ENCODE results near the gene SIRT3.

The SIRT3 gene

DNA sequence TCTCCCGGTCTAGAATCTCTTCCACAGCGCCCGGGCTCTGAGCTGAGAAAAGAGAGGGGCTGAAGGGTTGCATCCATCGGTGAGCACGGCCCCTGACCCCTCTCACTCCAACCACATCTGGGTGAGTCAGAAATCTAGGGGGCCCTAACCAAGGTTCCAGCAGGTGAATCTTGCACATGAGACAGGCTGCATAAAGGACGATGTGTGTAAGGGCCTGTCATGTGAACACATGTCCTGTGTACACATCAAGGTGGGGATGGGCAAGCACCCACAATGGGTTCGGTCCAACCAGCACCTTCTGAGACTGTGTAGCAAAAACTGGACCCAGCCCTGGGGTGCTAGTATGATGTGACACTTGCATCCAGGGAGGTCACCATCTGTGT, 30.1 kb downstream of the SIRT3 start:
- Histone ChIP-seq H3K27ac (no peak overlapping the region), H3K36me3 (ENCODE audit: insufficient read depth, low read length) (peaks cover 18% of the 10 kb centered on the region), H3K9me3 (ENCODE audit: low read depth, low read length) (no peaks in the 10 kb centered on the region), H3K4me3 (peak overlapping the region; percentile 96), H3K9ac (ENCODE audit: insufficient read length) (peak overlapping the region; percentile 97)
- TF ChIP-seq EZH2 (IDR thresholded peaks at IDR 0.05) (no peak), FOXP2 (optimal IDR thresholded peaks at IDR 0.05; ENCODE audit: control extremely low read depth, extremely low read length, insufficient read depth) (no peak), POLR2AphosphoS5 (IDR thresholded peaks at IDR 0.05; ENCODE audit: borderline replicate concordance, low read depth, low read length) (no peak)
- DNase-seq (ENCODE audit: low read depth, low spot score): no peak

DNA sequence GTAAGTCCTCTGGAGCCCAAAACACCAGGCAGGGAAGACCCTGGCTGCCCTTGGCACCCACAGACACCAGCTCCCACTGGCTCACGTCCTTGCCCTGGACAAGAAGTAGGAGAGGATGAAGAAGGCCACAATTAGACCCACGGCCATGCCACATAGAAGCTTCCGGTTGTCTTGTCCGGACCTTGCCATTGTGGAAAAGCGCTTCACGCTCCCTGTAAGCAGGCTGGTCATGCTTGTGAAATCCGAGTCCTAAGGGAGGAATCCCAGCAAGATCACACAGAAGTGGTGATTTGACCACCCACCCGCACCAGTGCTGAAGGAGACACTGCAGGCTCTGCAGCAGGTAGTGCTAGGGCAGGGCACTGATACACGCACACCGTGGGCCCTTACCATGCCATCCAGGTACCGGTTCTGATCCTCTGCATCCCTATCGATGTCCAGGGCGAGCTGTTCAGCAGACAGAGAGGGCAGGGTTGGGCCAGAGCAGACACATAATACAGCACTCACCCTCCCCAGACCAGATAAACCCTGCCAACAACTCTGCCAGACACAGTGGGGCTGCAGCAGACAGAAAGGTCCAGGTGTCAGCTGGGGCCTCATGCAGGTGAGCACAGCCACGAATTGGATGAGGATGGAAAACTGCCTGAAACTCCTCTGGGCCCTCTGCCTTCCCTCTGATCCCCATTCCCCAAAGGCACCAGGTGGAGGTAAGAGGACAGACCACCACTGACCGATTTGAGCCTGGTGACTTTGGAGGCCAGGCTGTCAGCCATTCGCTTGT, 30.7 kb downstream of the SIRT3 start:
- H3K27ac ChIP-seq: no peak overlapping the region
- TF ChIP-seq EZH2 (IDR thresholded peaks at IDR 0.05) (no peak), FOXP2 (optimal IDR thresholded peaks at IDR 0.05; ENCODE audit: control extremely low read depth, extremely low read length, insufficient read depth) (no peak), POLR2AphosphoS5 (IDR thresholded peaks at IDR 0.05; ENCODE audit: borderline replicate concordance, low read depth, low read length) (no peak)
- DNase-seq (ENCODE audit: low read depth, low spot score): no peak
- H3K36me3 ChIP-seq (ENCODE audit: insufficient read depth, low read length): peaks cover 12% of the 10 kb centered on the region
- H3K9me3 ChIP-seq (ENCODE audit: low read depth, low read length): no peaks in the 10 kb centered on the region
- H3K4me3 ChIP-seq: no peak overlapping the region
- H3K9ac ChIP-seq (ENCODE audit: insufficient read length): no peak overlapping the region

DNA sequence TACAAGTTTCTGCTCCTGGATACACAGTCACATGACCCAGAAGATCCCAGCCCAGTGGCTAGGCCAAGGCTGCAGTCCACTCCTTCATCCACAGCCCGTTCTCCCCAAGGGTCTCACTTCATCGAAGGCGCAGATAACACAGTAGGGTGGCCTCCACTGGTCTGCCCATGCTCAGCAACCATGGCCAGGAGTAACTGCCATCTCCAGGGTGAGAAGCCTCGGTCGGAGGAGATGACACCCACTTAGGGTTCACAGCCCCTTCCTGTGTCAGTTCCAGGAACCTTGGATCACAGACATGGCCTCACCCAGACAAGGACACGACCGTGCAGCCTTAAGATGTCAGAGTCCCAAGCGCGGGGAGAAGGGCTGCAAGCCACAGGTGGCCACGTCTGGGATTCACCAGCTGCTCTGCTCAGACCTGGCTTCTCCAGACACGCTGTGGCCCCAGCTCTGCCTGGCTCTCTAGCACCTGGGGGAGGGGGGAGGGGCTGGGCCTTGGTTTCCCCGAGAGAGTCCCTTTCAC, 31.5 kb downstream of the SIRT3 start:
- H3K9me3 ChIP-seq (ENCODE audit: low read depth, low read length): no peaks in the 10 kb centered on the region
- H3K4me3 ChIP-seq: no peak overlapping the region
- peaks cover 4% of the 10 kb centered on the region for H3K36me3 ChIP-seq (ENCODE audit: insufficient read depth, low read length)
- no peak overlapping the region for H3K27ac ChIP-seq
- no peak for TF ChIP-seq POLR2AphosphoS5 (IDR thresholded peaks at IDR 0.05; ENCODE audit: borderline replicate concordance, low read depth, low read length)
- TF ChIP-seq EZH2 (IDR thresholded peaks at IDR 0.05): no peak
- no peak for TF ChIP-seq FOXP2 (optimal IDR thresholded peaks at IDR 0.05; ENCODE audit: control extremely low read depth, extremely low read length, insufficient read depth)
- no peak overlapping the region for H3K9ac ChIP-seq (ENCODE audit: insufficient read length)
- no peak for DNase-seq (ENCODE audit: low read depth, low spot score)

DNA sequence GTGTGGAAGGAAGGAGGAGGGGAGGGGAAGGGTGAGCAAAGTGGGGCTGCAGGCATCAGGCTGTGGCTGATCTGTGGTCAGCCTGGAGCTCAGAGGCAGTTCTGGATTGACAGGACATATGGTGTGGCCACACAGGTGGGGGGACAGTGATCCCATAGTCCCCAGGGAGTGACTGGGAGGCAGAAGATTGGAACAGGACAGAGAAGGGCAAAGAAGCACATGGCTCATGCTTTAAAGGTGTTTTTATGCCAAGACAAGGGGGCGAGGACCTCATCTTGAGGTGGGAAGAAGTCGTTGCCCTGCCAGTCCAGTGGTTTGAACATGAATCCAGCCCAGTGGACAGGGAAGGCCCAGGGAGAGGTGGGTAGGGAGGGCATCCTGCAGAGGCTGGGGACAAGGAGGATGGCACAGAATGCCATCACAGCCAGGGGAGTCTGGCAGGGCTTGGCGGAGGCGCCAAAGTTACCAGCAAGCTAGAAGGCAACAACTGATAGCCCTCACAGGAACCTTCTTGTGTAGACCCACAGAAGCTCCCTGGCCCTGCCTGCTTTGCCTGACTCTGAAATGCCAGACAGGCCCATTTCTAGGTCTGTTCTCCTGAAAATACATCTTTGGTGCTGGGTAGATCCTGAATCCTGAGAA, 32.1 kb downstream of the SIRT3 start:
- TF ChIP-seq FOXP2 (optimal IDR thresholded peaks at IDR 0.05; ENCODE audit: control extremely low read depth, extremely low read length, insufficient read depth) (no peak), EZH2 (IDR thresholded peaks at IDR 0.05) (no peak), POLR2AphosphoS5 (IDR thresholded peaks at IDR 0.05; ENCODE audit: borderline replicate concordance, low read depth, low read length) (no peak)
- Histone ChIP-seq H3K9me3 (ENCODE audit: low read depth, low read length) (no peaks in the 10 kb centered on the region), H3K9ac (ENCODE audit: insufficient read length) (no peak overlapping the region), H3K4me3 (no peak overlapping the region), H3K27ac (no peak overlapping the region), H3K36me3 (ENCODE audit: insufficient read depth, low read length) (peaks cover 3% of the 10 kb centered on the region; the same call in 1 of the 2 replicates)
- DNase-seq (ENCODE audit: low read depth, low spot score): no peak

DNA sequence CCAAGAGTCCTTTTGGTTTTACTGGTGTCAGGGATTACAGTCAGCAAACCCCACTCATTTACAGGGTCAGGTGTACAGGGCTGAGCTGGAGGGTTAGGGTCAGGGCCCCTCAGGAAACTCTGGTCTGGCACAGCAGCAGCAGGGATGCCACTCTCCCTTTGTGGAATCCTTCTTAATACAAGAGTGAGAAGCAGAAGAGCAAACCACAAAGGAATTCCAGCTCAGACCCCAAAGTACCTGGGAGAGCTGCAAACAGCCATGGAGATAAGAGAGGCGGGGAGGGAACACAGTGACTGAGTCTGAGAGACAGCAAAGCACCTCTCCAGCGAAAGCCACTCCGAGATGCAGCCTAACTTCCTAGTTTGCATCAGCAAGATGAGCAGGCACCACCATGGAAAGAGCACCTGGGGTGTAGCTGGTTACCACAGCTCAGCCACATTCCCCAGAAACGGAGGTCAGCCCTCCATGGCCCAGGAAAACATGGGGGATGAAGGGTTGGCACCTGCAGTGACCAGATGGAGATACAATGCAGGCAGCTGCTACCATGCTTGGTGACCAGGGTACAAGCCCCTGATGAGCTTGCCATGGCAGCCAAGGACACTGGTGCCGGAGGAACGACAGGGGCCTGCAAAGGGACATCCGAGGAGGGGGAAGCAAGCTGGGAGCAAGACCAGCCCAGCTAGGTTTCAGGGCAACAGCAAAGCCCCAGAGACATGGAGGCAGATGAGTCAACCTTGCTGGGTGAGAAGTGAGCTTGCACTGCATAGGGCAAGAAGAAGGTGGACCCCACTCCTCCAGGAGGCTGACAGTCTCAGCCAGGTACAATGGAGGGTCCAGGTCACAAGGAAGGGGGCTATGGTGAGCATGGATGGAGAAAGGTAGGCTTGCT, 32.8 kb downstream of the SIRT3 start:
- Histone ChIP-seq H3K9ac (ENCODE audit: insufficient read length) (no peak overlapping the region), H3K9me3 (ENCODE audit: low read depth, low read length) (no peaks in the 10 kb centered on the region), H3K36me3 (ENCODE audit: insufficient read depth, low read length) (peaks cover 3% of the 10 kb centered on the region; the same call in 1 of the 2 replicates), H3K4me3 (no peak overlapping the region), H3K27ac (no peak overlapping the region)
- TF ChIP-seq POLR2AphosphoS5 (IDR thresholded peaks at IDR 0.05; ENCODE audit: borderline replicate concordance, low read depth, low read length) (no peak), EZH2 (IDR thresholded peaks at IDR 0.05) (no peak), FOXP2 (optimal IDR thresholded peaks at IDR 0.05; ENCODE audit: control extremely low read depth, extremely low read length, insufficient read depth) (no peak)
- DNase-seq (ENCODE audit: low read depth, low spot score): no peak

DNA sequence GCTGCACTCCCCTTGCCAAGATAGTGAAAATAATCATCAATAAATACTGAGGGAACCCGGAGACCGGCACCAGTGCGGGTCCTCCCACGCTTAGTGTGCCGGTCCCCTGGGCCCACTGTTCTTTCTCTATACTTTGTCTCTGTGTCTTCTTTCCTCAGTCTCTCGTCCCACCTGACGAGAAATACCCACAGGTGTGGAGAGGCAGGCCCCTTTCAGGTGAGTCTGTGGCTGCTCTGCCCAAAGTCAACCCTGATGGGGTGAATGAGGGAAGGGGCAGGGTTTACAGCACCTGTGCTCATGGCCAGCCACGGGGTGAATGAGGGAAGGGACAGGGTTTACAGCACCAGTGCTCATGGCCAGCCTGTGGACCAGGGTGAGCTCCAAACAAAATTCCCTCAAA, 33.7 kb downstream of the SIRT3 start:
- Histone ChIP-seq H3K27ac (no peak overlapping the region), H3K9me3 (ENCODE audit: low read depth, low read length) (no peaks in the 10 kb centered on the region), H3K9ac (ENCODE audit: insufficient read length) (no peak overlapping the region), H3K4me3 (no peak overlapping the region), H3K36me3 (ENCODE audit: insufficient read depth, low read length) (peaks cover 3% of the 10 kb centered on the region; the same call in 1 of the 2 replicates)
- no peak for DNase-seq (ENCODE audit: low read depth, low spot score)
- TF ChIP-seq POLR2AphosphoS5 (IDR thresholded peaks at IDR 0.05; ENCODE audit: borderline replicate concordance, low read depth, low read length) (no peak), FOXP2 (optimal IDR thresholded peaks at IDR 0.05; ENCODE audit: control extremely low read depth, extremely low read length, insufficient read depth) (no peak), EZH2 (IDR thresholded peaks at IDR 0.05) (no peak)

DNA sequence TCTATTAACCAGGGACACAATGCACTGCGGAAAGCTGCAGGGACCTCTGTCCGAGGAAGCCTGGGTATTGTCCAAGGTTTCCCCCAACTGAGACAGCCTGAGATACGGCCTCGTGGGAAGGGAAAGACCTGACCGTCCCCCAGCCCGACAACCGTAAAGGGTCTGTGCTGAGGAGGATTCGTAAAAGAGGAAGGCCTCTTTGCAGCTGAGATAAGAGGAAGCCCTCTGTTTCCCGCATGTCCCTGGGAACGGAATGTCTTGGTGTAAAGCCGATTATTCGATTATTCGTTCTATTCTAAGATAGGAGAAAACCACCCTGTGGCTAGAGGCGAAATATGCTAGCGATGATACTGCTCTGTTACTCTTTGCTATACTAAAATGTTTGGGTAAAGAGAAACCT, 34.2 kb downstream of the SIRT3 start:
- TF ChIP-seq FOXP2 (optimal IDR thresholded peaks at IDR 0.05; ENCODE audit: control extremely low read depth, extremely low read length, insufficient read depth): no peak
- no peak for TF ChIP-seq POLR2AphosphoS5 (IDR thresholded peaks at IDR 0.05; ENCODE audit: borderline replicate concordance, low read depth, low read length)
- TF ChIP-seq EZH2 (IDR thresholded peaks at IDR 0.05): no peak
- Histone ChIP-seq H3K9ac (ENCODE audit: insufficient read length) (no peak overlapping the region), H3K36me3 (ENCODE audit: insufficient read depth, low read length) (peaks cover 3% of the 10 kb centered on the region; the same call in 1 of the 2 replicates), H3K4me3 (no peak overlapping the region), H3K27ac (no peak overlapping the region), H3K9me3 (ENCODE audit: low read depth, low read length) (no peaks in the 10 kb centered on the region)
- no peak for DNase-seq (ENCODE audit: low read depth, low spot score)

Data from SK-N-MC (cell line).